Activated T-cell treated with anti-CD3 and anti-CD28 coated beads for 4 hours (primary cell): ENCODE data around the gene NCOA7.
"Not testable (repeated sequence)": the region's sequence is repeated elsewhere in the genome, so short reads cannot be mapped to it uniquely, and the experiment has no call there.

Source experiments
- DNase-seq: peaks from one replicate; pipeline ENCODE4 v3.0.0-alpha.2; 2020

The NCOA7 gene

GRCh38 chr6:125927761-125928160 is 137.0 kb downstream of the NCOA7 start:
- no peak for DNase-seq

- no peak for DNase-seq
Measured at GRCh38 chr6:125930765-125931418, 140.1 kb downstream of the NCOA7 start.

GRCh38 chr6:125931733-125932450 is 141.1 kb downstream of the NCOA7 start:
- DNase-seq: no peak

GRCh38 chr6:125932451-125932795 is 141.7 kb downstream of the NCOA7 start:
- DNase-seq: no peak

GRCh38 chr6:125935520-125935919 is 144.8 kb downstream of the NCOA7 start:
- not testable (repeated sequence) for DNase-seq

GRCh38 chr6:125939026-125939425 is 148.3 kb downstream of the NCOA7 start:
- no peak for DNase-seq

- DNase-seq: no peak
Measured at GRCh38 chr6:125939791-125940190, 149.0 kb downstream of the NCOA7 start.

- DNase-seq: no peak
Measured at GRCh38 chr6:125940247-125941041, 149.7 kb downstream of the NCOA7 start.

GRCh38 chr6:125942672-125943527 is 152.1 kb downstream of the NCOA7 start:
- no peak for DNase-seq

GRCh38 chr6:125943528-125944433 is 153.0 kb downstream of the NCOA7 start:
- DNase-seq: no peak

GRCh38 chr6:125944434-125944816 is 153.7 kb downstream of the NCOA7 start:
- no peak for DNase-seq

- no peak for DNase-seq
Measured at GRCh38 chr6:125944896-125945295, 154.1 kb downstream of the NCOA7 start.

- DNase-seq: no peak
Measured at GRCh38 chr6:125945378-125946141, 154.8 kb downstream of the NCOA7 start.

- no peak for DNase-seq
Measured at GRCh38 chr6:125947615-125948014, 156.9 kb downstream of the NCOA7 start.

GRCh38 chr6:125948455-125948854 is 157.7 kb downstream of the NCOA7 start:
- DNase-seq: no peak

- DNase-seq: no peak
Measured at GRCh38 chr6:125949069-125949468, 158.3 kb downstream of the NCOA7 start.

- no peak for DNase-seq
Measured at GRCh38 chr6:125950293-125950692, 159.5 kb downstream of the NCOA7 start.

- not testable (repeated sequence) for DNase-seq
Measured at GRCh38 chr6:125950716-125951115, 160.0 kb downstream of the NCOA7 start.

- no peak for DNase-seq
Measured at GRCh38 chr6:125951323-125951722, 160.6 kb downstream of the NCOA7 start.

- no peak for DNase-seq
Measured at GRCh38 chr6:125952764-125953501, 162.2 kb downstream of the NCOA7 start.
